SK-N-MC (cell line): ENCODE measurements around the gene ZNF207.

Experiments used
- EZH2 ChIP-seq: fragments of 200-600 bp; sonication (generic); IDR thresholded peaks from one replicate; pipeline ENCODE4 v1.6.1; 2017; ENCODE audit warnings: antibody characterized with exemption
- FOXP2 ChIP-seq: optimal IDR thresholded peaks from 2 replicates; pipeline ENCODE3; 2011; ENCODE audit warnings: mild to moderate bottlenecking, moderate library complexity; ENCODE audit not compliant: insufficient read depth; ENCODE audit errors: extremely low read length, control extremely low read depth
- POLR2AphosphoS5 ChIP-seq: IDR thresholded peaks from 2 replicates; pipeline ENCODE4 v1.6.1; 2012; ENCODE audit warnings: mild to moderate bottlenecking, low read depth, low read length, borderline replicate concordance

GRCh38 chr17:32357615-32358014 is 7.7 kb downstream of the ZNF207 start:
- TF ChIP-seq POLR2AphosphoS5: no peak
- no peak for TF ChIP-seq EZH2
- TF ChIP-seq FOXP2: no peak
